Gastroesophageal sphincter (tissue), 4 donors: ENCODE measurements around the gene CNTNAP2. TPM values are rescaled to one million over a fixed set of nuclear protein-coding genes. Genes with fewer than 3 reads are reported as not detected.
"Not testable (repeated sequence)": the region's sequence is repeated elsewhere in the genome, so short reads cannot be mapped to it uniquely, and the experiment has no call there.

Experiments used
- ATAC-seq: fragments of 150-250 bp; one replicate; pipeline ENCODE4 v1.9.1; 2016; ENCODE audit warnings: mild to moderate bottlenecking, moderate library complexity
- H3K27ac ChIP-seq, 4 donors: fragments of 200-600 bp; sonication (generic) in 3 of 4; 1 replicate in 3 of 4; 2 replicates in 1 of 4; pipeline ENCODE4 v1.5.1; 2016 to 2019
- H3K27me3 ChIP-seq: fragments of 200-600 bp; sonication (generic); one replicate; pipeline ENCODE4 v1.5.1; 2019
- H3K36me3 ChIP-seq, 2 donors: fragments of 200-600 bp; sonication (generic); one replicate each; pipeline ENCODE4 v1.5.1; 2019; ENCODE audit warnings: control low read depth in 1 of 2
- H3K4me1 ChIP-seq, 3 donors: fragments of 200-600 bp; sonication (generic); 1 replicate in 2 of 3; 2 replicates in 1 of 3; pipeline ENCODE4 v1.5.1; 2016 to 2019; ENCODE audit warnings: control low read depth in 2 of 3
- H3K4me3 ChIP-seq, 2 donors: fragments of 200-600 bp; sonication (generic); one replicate each; pipeline ENCODE4 v1.5.1; 2019; ENCODE audit warnings: mild to moderate bottlenecking in 1 of 2, moderate library complexity in 1 of 2
- H3K9me3 ChIP-seq, 3 donors: fragments of 200-600 bp; sonication (generic); one replicate each; pipeline ENCODE4 v1.5.1; 2017 to 2019; ENCODE audit warnings: control low read depth in 2 of 3
- CTCF ChIP-seq, 4 experiments: fragments of 200-600 bp in 2 of 4; fragments of 450-650 bp in 2 of 4; sonication (generic) in 1 of 4; IDR thresholded peaks; one replicate each; pipeline ENCODE4 v1.5.1; 2017 to 2019; ENCODE audit warnings: antibody characterized with exemption in 4 of 4, mild to moderate bottlenecking in 2 of 4, moderate library complexity in 2 of 4
- EP300 ChIP-seq: sonication (generic); formaldehyde crosslinking; IDR thresholded peaks from one replicate; pipeline ENCODE4 v1.6.1; 2017; ENCODE audit warnings: antibody characterized with exemption, mild to moderate bottlenecking
- POLR2A ChIP-seq, 2 donors: fragments of 450-650 bp; IDR thresholded peaks; one replicate each; pipeline ENCODE4 v1.6.1; 2017; ENCODE audit warnings: antibody characterized with exemption in 2 of 2, mild to moderate bottlenecking in 2 of 2, moderate library complexity in 1 of 2
- POLR2AphosphoS5 ChIP-seq: sonication (generic); formaldehyde crosslinking; IDR thresholded peaks from one replicate; pipeline ENCODE4 v1.6.1; 2017; ENCODE audit warnings: antibody characterized with exemption
- WGBS, 2 donors: methylation state at CpG; one replicate each; pipeline ENCODE4 v1.1.5; 2018; ENCODE audit warnings: low coverage in 1 of 2; 5-methylcytosine and 5-hydroxymethylcytosine counted together
- total RNA-seq, 4 donors: library from RNA; depleted of rRNA; stranded (reverse); fragments of >200 nt; gene quantifications; one replicate each; pipeline ENCODE4 v1.1.0, GENCODE V29; 2016

Gene CNTNAP2
- total RNA-seq, 4 donors from 2014 or later: 1.5 to 8.9 (median 3.2) TPM

- H3K9me3 ChIP-seq: no peaks in the 10 kb centered on the region
- H3K4me1 ChIP-seq: no peaks in the 10 kb centered on the region
- H3K27ac ChIP-seq: no peak overlapping the region
- H3K36me3 ChIP-seq: no peaks in the 10 kb centered on the region
- ATAC-seq: no peak
- TF ChIP-seq POLR2A (IDR thresholded peaks at IDR 0.05) (no peak), POLR2AphosphoS5 (no peak), CTCF (IDR thresholded peaks at IDR 0.05) (no peak), EP300 (no peak)
- no peak overlapping the region for H3K4me3 ChIP-seq
- WGBS, 2 donors: 66% methylated on average over 4 of the region's 4 CpGs
- H3K27me3 ChIP-seq: no peaks in the 10 kb centered on the region
Observed at GRCh38 chr7:147089051-147089461, 972.5 kb downstream of the CNTNAP2 start.

- Histone ChIP-seq H3K4me3 (no peak overlapping the region), H3K4me1 (no peaks in the 10 kb centered on the region), H3K27ac (no peak overlapping the region), H3K9me3 (no peaks in the 10 kb centered on the region), H3K27me3 (no peaks in the 10 kb centered on the region), H3K36me3 (no peaks in the 10 kb centered on the region)
- ATAC-seq: no peak
- 80% methylated on average over 1 of the region's 1 CpG; no CpG with 5 or more reads in 1 of the 2 donors for WGBS, 2 donors
- TF ChIP-seq POLR2AphosphoS5 (no peak), EP300 (no peak), POLR2A (IDR thresholded peaks at IDR 0.05) (no peak), CTCF (IDR thresholded peaks at IDR 0.05) (no peak)
Observed at GRCh38 chr7:147089608-147090007, 973.0 kb downstream of the CNTNAP2 start.

GRCh38 chr7:147096629-147097028, 980.0 kb downstream of the CNTNAP2 start:
- no peaks in the 10 kb centered on the region for H3K4me1 ChIP-seq
- no peak for ATAC-seq
- H3K4me3 ChIP-seq: no peak overlapping the region
- H3K36me3 ChIP-seq: no peaks in the 10 kb centered on the region
- WGBS, 2 donors: 64 to 81% methylated on average over 2 of the region's 2 CpGs
- no peaks in the 10 kb centered on the region for H3K27me3 ChIP-seq
- H3K9me3 ChIP-seq: no peaks in the 10 kb centered on the region
- TF ChIP-seq POLR2AphosphoS5 (no peak), EP300 (no peak), POLR2A (IDR thresholded peaks at IDR 0.05) (no peak), CTCF (IDR thresholded peaks at IDR 0.05) (no peak)
- no peak overlapping the region for H3K27ac ChIP-seq

- no peak for ATAC-seq
- WGBS, 2 donors: 65% methylated on average over 2 of the region's 2 CpGs
- no peak overlapping the region for H3K27ac ChIP-seq
- no peaks in the 10 kb centered on the region for H3K36me3 ChIP-seq
- no peaks in the 10 kb centered on the region for H3K9me3 ChIP-seq
- no peak overlapping the region for H3K4me3 ChIP-seq
- no peak for TF ChIP-seq POLR2AphosphoS5
- TF ChIP-seq POLR2A (IDR thresholded peaks at IDR 0.05): no peak
- no peak for TF ChIP-seq EP300
- no peak for TF ChIP-seq CTCF (IDR thresholded peaks at IDR 0.05)
- H3K27me3 ChIP-seq: no peaks in the 10 kb centered on the region
- no peaks in the 10 kb centered on the region for H3K4me1 ChIP-seq
Observed at GRCh38 chr7:147103224-147103623, 986.6 kb downstream of the CNTNAP2 start.

GRCh38 chr7:147106746-147107145, 990.1 kb downstream of the CNTNAP2 start:
- no peak for ATAC-seq
- Histone ChIP-seq H3K27me3 (no peaks in the 10 kb centered on the region), H3K4me3 (no peak overlapping the region), H3K9me3 (peaks cover 0 to 5% (median 0%) of the 10 kb centered on the region in 3 donors), H3K36me3 (no peaks in the 10 kb centered on the region), H3K4me1 (no peaks in the 10 kb centered on the region), H3K27ac (no peak overlapping the region)
- 14 to 30% methylated on average over 2 of the region's 2 CpGs for WGBS, 2 donors
- TF ChIP-seq POLR2A (IDR thresholded peaks at IDR 0.05): no peak
- no peak for TF ChIP-seq CTCF (IDR thresholded peaks at IDR 0.05)
- no peak for TF ChIP-seq POLR2AphosphoS5
- no peak for TF ChIP-seq EP300

- H3K4me1 ChIP-seq, H3K36me3 ChIP-seq, H3K27me3 ChIP-seq, H3K27ac ChIP-seq, H3K4me3 ChIP-seq, ATAC-seq: not testable (repeated sequence)
- 89 to 92% methylated on average over 1 of the region's 1 CpG for WGBS, 2 donors
- peaks cover 0 to 53% (median 0%) of the 10 kb centered on the region in 3 donors for H3K9me3 ChIP-seq
Observed at GRCh38 chr7:147114525-147114924, 997.9 kb downstream of the CNTNAP2 start.
